ENCODE data around the gene SLC4A2.

SLC4A2 gene

DNA sequence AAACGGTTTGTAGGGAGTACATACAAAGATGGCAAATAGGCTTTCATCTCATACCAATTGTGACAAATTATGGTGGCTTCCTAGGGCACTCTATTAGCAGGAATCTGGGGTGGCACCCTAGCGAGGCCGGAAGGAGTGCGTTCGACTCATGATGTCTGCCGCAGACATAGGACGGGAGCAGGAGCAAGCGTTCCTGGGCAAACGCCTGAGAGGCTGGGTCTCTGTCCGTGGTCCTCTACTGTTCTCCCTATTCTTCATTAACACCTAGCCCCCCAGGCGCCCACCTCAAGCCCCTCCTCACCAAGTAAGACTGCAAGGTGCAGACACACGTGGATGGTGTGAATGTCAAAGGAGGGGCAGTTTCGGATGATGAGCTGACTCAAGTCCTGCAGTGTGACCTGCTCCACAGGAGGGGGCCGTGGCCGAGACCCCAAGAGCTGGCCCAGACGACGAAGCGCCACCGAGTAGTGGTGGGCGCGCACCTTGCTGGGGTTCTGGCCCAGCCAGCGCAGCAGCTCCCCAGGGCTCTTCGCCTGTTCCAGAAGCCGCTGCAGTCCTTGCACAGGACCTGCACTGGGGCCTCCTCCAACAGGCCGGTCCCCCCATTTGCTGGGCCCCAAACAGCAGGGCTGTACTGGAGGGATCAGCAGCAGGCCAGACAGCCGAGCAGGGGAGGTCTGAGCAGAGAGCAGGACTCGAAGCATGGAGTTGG is 20.0 kb downstream of the SLC4A2 start:
- DNase-seq (ENCODE audit: low spot score): no peak

DNA sequence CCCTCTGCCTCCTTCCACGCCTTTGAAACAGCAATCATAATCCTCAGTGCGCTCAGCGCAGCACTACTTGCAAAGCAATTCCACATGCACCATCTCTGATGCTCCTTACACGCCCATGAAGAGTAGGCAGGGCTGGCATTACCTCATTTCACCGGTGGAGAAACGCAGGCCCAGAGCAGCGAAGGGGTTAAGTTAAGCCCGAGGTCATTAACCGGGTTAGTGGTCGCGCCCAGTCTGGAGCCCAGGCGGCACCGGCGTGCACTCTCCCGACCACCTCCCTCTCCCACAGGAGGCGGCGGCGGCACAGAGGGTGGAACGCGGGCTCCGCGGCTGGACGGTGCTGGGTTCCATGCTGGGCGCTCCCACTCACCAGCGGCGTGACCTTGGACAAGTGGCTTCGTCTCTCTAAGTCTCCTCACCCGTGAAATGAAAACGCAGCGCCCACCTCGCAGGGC is 20.7 kb downstream of the SLC4A2 start:
- no peak for DNase-seq (ENCODE audit: low spot score)

- DNase-seq (ENCODE audit: low spot score): peak; percentile 90
These were observed 21.3 kb downstream of the SLC4A2 start, which contains the start of gene FASTK for GRCh38 chr7:151080522-151081169. Gene FASTK, minus strand, starts transcription at chr7:151080809. Its CDS starts 43 bp downstream, at chr7:151080766.

- DNase-seq (ENCODE audit: low spot score): no peak
These were observed 22.0 kb downstream of the SLC4A2 start for GRCh38 chr7:151081170-151082101.

DNA sequence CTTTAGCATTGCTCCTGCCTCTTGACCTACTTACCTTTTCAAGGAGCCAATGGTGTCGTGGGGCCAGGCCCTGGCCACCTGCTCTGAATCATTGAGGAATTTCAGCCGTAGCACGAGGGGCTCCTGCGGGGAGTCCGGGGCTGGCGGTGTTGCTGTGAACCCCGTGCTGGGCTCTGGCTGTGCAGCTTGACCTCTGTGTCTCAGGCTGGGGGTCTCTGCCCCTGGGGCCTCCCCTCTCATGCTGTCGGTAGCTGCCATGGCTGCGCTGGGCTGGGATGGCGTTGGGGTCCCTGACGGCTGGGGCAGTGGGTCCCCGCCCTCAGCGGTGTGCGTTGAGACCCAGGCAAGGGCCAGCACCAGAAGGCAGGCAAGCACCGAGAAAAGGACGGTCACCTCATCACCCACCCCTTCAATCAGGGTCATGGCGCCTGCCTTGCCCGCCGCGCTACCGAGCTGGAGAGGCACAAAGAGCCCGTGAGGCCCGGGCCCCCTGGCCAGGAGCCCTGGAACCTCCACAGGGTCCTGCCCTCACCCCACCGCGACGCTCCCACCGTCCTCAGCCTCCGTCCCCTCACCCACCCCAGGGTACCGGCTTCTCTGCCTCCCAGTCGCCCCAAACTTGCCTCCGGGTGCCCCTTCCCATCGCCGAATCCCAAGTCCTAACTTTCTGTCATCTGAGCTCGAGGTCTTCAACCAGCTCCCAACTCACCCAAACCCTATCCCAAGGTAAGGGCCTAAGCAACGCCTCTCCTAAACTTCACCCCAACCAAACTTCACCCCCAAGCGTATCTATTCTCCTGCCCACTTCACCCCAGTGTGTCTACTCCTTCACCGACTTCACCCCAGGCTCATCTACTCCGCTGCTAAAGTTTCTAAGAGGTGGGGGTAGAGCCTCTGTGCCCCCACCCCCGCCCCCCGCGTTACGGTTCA is 23.0 kb downstream of the SLC4A2 start:
- no peak for DNase-seq (ENCODE audit: low spot score)

DNA sequence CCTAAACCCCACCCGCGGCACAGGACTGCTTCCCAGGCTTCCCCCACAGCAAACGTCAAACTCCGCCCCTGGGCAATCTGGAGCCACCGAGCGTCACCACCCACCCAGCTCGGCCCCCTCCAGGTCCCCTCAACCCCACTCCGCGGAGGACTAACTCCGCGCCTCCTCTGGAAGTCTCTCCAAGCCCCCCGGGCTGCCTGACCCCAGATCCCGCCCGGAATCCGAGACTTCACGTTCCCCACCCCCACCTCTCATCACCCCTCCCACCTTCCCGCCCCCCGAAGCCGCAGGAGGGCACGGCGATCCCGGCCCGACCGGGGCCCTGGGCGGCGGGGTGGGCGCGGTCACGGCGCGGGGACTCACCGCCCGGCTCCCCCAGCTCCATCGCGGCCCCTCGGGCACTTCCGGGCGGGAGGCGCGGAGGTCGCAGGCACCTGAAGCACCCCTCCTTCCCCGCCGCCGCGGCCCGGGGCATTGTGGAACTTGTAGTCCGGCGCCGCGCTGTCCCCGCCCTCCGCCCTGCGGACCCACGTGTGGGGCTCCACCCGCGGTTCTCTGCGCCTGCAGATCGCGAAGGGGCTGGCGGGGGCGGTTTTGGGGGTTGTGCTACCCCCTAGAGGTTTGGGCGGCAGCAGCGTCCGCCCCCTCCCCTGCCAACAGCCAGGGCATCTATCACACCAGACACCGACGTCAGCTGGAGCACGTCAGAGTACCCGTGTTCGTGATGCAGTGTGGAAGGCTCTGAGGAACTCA is 23.9 kb downstream of the SLC4A2 start, which contains the start of gene TMUB1:
TSS of gene TMUB1 (minus strand) at position 423 of the 753 bp plus-strand sequence. CDS start 930 bp downstream, outside the sequence.
- peak; percentile 74 for DNase-seq (ENCODE audit: low spot score)

GRCh38 chr7:151083824-151084160 is 24.4 kb downstream of the SLC4A2 start:
- DNase-seq (ENCODE audit: low spot score): no peak

GRCh38 chr7:151085329-151085690 is 25.9 kb downstream of the SLC4A2 start:
- no peak for DNase-seq (ENCODE audit: low spot score)

DNA sequence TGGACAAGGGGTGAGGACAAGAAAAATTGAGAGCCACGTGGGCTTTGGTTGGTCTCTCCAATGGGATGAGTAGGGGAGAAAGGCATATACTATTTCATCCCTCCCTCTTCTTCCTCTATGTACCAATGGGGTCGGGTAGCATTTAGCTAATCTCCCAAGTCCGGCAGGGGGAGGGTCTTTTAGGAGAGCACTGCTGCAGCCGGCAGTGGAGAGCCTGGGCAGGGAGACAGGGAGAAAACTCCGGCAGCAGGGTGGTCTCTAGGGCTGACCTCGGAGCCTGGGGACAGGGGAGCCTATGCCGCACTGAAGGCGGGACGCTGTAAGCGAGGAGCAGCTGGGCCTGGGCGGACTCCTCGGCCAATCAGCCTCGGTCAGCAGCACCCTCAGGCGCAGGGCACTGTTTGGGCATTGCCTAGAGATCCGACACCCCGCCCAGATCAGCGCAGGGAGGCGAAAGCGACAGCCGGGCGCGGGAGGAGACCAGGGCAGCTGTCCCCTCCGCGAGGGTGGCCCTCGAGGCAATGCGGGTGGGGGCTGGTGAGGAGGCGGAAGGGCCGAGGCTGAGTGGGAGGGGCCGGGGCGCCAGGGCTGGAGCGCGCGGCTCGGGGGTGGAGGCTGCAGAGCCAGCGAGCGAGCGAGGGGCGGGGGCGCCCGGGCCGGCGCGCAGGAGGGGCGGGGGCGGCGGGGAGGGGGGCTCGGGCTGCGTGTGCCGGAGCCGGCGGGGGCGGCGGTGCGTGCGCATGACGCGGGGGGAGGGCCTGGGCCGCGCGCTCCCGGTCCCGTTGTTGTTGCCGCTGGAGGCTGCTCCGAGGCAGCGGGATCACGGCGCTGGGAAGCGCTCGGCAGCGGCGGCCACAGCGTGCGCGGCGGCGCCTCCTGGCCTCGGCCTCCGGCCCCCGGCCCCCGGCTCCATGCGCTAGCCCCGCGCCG is 26.6 kb downstream of the SLC4A2 start, which contains the start of gene AGAP3:
TSS of gene AGAP3 (plus strand) at position 785 of the 930 bp plus-strand sequence. CDS start 267 bp downstream, outside the sequence.
- DNase-seq (ENCODE audit: low spot score): peak; percentile 89

DNA sequence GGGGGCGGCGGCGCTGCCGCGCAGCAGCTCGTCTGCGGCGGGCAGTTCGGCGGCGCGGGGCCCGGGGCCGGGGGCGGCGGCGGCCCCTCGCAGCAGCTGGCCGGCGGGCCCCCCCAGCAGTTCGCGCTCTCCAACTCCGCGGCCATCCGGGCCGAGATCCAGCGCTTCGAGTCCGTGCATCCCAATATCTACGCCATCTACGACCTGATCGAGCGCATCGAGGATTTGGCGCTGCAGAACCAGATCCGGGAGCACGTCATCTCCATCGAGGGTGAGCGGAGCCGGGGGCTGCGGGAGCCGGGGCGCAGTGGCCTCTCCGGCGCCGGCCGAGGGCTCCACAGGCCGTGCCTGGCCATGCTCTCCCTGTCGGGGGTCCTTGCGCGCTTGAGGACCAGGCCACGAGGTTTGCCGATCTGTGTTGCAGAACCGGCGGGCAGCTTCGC is 27.4 kb downstream of the SLC4A2 start:
- DNase-seq (ENCODE audit: low spot score): no peak

DNA sequence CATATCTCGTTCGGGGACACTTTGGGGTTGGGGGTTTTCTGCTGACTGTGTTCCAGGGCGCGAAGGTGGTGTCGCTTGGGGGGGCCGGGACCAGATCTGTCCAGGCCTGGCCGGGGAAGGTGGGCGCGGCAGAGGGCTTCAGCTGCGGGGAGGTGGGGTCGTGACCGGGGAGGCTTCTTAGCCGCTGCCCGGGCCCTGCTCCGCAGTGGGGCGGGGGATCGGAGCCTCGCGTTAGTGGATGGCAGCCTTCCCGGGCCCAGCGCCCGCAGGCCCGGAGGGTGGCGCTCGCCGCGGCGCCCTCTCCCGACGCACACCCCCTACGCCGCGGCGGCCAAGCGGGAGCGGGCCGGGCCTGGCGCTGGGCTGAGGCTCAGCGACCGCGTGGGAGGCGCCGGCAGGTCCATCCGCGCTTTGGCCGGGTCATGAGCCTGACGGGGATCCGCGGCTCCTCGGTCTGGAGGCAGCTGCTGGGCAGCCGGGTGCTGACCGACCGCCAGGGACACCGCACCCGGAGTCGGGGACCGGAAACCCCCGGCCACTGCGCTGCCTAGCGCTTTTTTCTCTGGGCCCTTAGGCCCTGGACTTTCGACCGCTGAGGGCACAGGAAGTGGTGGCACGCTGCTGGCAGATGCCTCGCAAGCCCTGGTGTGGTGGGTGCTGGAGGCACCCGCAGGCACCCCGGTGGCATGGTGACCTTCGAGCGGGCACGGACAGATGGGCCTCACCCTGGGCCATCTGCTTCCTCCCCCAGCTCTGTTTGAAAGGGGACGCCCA is 28.0 kb downstream of the SLC4A2 start:
- DNase-seq (ENCODE audit: low spot score): no peak

DNA sequence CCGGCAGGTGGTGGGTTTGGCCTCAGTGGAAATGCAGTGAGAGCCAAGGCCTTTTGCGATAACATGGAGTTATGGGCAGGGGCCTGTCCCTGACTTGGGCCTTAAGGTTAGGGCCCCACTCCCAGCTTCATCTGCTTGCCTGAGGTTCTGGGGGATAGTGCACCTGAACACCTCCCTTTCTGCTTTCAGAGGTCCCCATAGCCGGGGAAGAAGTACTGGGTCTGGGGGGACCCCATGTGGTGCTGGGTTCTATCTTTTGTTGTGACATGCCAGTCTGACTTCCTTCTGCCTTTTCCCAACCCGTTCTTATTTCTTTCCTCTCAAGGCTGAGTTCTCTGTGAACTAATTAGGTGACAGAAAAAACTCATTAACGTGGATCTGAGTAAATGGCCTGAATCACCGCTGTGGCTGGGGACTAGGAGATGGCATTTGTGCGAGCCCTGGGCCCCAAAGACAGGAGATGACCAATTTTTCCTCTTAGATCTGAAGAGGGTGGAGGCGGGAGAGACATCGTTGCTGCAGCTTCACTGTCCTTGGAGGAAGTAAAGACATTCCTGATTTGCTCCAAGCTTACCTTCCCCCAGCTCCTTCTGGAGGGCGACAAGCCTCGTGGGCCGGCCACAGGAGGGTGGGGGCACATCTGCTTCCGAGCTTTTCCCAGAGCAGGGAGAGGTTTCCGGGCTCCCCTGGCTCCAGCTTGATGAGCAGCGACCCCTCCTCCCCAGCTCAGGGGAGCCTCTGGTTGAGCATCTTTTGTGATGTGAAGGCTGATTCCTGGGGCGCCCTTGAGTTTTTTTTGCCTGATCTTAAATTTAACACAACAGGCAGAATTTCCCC is 28.8 kb downstream of the SLC4A2 start:
- DNase-seq (ENCODE audit: low spot score): no peak

- no peak for DNase-seq (ENCODE audit: low spot score)
These were observed 29.7 kb downstream of the SLC4A2 start for GRCh38 chr7:151088856-151089699.

GRCh38 chr7:151089893-151090730 is 30.7 kb downstream of the SLC4A2 start:
- no peak for DNase-seq (ENCODE audit: low spot score)

GRCh38 chr7:151091003-151091402 is 31.6 kb downstream of the SLC4A2 start:
- no peak for DNase-seq (ENCODE audit: low spot score)

Data from SK-N-DZ (cell line).